Measurements from ENCODE around the gene ABCB7.

The ABCB7 gene

DNA sequence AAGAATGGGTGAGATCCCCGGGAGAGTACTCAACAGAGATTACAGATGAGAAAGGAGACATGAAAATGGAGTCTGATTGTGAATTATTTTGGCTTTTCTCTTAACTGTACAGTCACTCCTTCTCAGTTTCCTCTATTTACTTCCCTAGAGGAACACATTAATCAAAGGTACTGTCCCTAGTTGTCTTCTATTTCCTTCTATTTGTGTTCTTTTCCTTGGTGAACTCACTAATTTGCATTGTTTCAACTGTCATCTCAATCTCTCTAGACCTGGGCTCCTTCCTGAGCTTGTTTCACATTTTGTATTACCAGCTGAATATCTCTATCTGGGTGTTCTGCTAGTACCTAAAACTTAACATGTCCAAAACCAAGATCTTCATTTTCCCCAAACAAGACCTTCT lies 59.8 kb downstream of the ABCB7 start:
- no CpG with 5 or more reads among the region's 1 CpG for WGBS (ENCODE audit: extremely low coverage, insufficient coverage, insufficient read length)
- Histone ChIP-seq H4K8ac (ENCODE audit: low read depth, low read length) (no peak overlapping the region), H3K27ac (ENCODE audit: low read depth, low read length) (no peak overlapping the region)

DNA sequence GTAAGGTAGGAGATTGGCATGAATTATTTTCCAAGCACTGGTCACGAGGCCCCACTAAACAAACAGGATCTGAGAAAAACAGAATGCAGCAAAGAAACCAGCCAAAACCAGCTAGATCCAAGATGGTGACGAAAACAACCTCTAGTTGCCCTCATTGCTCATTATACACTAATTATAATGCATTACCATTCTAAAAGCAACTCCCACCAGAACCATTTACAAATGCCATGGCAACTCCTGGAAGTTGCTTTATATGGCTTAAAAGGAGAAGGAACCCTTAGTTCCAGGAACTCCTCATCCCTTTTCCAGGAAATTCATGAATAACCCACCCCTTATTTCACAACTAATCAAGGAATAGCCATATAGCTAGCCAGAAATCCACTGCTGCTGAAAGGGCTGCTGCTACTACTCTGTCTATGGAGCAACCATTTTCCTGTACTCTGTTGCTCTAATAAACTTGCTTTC lies 69.3 kb downstream of the ABCB7 start:
- Histone ChIP-seq H2AK5ac (ENCODE audit: low read length) (no peak overlapping the region), H3K4me3 (ENCODE audit: low read depth, low read length) (no peak overlapping the region), H4K91ac (ENCODE audit: low read depth, low read length) (no peak overlapping the region), H2AFZ (ENCODE audit: insufficient read depth, low read length, poor library complexity) (no peak overlapping the region), H3K27ac (ENCODE audit: low read depth, low read length) (no peak overlapping the region), H3K18ac (ENCODE audit: low read length) (no peak overlapping the region), H3K4ac (ENCODE audit: low read depth, low read length) (no peak overlapping the region), H4K12ac (ENCODE audit: low read depth, low read length) (no peak overlapping the region), H4K8ac (ENCODE audit: low read depth, low read length) (no peak overlapping the region), H3K4me2 (ENCODE audit: low read length) (no peak overlapping the region), H3K23ac (ENCODE audit: low read length) (no peak overlapping the region), H2BK12ac (ENCODE audit: low read length) (no peak overlapping the region), H2BK120ac (ENCODE audit: insufficient read depth, low read length, poor library complexity) (no peak overlapping the region), H3K79me2 (ENCODE audit: control insufficient read depth, insufficient read depth, low read length, poor library complexity) (no peaks in the 10 kb centered on the region), H3K36me3 (ENCODE audit: control insufficient read depth in 1 of 2, insufficient read depth in 2 of 2, low read length in 2 of 2) (no peaks in the 10 kb centered on the region), H3K79me1 (ENCODE audit: low read length) (no peaks in the 10 kb centered on the region), H3K9ac (ENCODE audit: low read length) (no peak overlapping the region), H3K9me3 (ENCODE audit: insufficient read depth, low read depth, low read length) (no peaks in the 10 kb centered on the region), H3K14ac (ENCODE audit: low read length) (no peak overlapping the region), H3K4me1 (ENCODE audit: control insufficient read depth in 1 of 2, insufficient read depth in 2 of 2, low read length in 2 of 2) (no peaks in the 10 kb centered on the region), H3K27me3 (ENCODE audit: insufficient read depth, low read length) (no peaks in the 10 kb centered on the region), H2BK5ac (ENCODE audit: low read depth, low read length, poor library complexity) (no peak overlapping the region)
- no peak for DNase-seq
- no CpG with 5 or more reads among the region's 2 CpGs for WGBS (ENCODE audit: extremely low coverage, insufficient coverage, insufficient read length)

More for the DNA sequence above, 59.8 kb downstream of the ABCB7 start:
- H3K27me3 ChIP-seq (ENCODE audit: insufficient read depth, low read length), result no peaks in the 10 kb centered on the region
- no peak overlapping the region for H2BK120ac ChIP-seq (ENCODE audit: insufficient read depth, low read length, poor library complexity)
- no peak for DNase-seq
- no peaks in the 10 kb centered on the region for H3K9me3 ChIP-seq (ENCODE audit: insufficient read depth, low read depth, low read length)
- H2BK5ac ChIP-seq (ENCODE audit: low read depth, low read length, poor library complexity), result no peak overlapping the region
- no peak overlapping the region for H4K91ac ChIP-seq (ENCODE audit: low read depth, low read length)
- no peak overlapping the region for H3K4me3 ChIP-seq (ENCODE audit: low read depth, low read length)
- no peaks in the 10 kb centered on the region for H3K79me1 ChIP-seq (ENCODE audit: low read length)
- H4K12ac ChIP-seq (ENCODE audit: low read depth, low read length), result no peak overlapping the region
- no peak overlapping the region for H3K4ac ChIP-seq (ENCODE audit: low read depth, low read length)
- H3K23ac ChIP-seq (ENCODE audit: low read length), result no peak overlapping the region
- H3K9ac ChIP-seq (ENCODE audit: low read length), result no peak overlapping the region
- no peak overlapping the region for H2BK12ac ChIP-seq (ENCODE audit: low read length)
- H2AK5ac ChIP-seq (ENCODE audit: low read length), result no peak overlapping the region
- no peaks in the 10 kb centered on the region for H3K36me3 ChIP-seq (ENCODE audit: control insufficient read depth in 1 of 2, insufficient read depth in 2 of 2, low read length in 2 of 2)
- H3K4me1 ChIP-seq (ENCODE audit: control insufficient read depth in 1 of 2, insufficient read depth in 2 of 2, low read length in 2 of 2), result no peaks in the 10 kb centered on the region
- H3K4me2 ChIP-seq (ENCODE audit: low read length), result no peak overlapping the region
- H3K79me2 ChIP-seq (ENCODE audit: control insufficient read depth, insufficient read depth, low read length, poor library complexity), result no peaks in the 10 kb centered on the region
- H3K18ac ChIP-seq (ENCODE audit: low read length), result no peak overlapping the region
- no peak overlapping the region for H2AFZ ChIP-seq (ENCODE audit: insufficient read depth, low read length, poor library complexity)
- no peak overlapping the region for H3K14ac ChIP-seq (ENCODE audit: low read length)

GRCh38 chrX:75084757-75085156 lies 71.3 kb downstream of the ABCB7 start:
- H4K8ac ChIP-seq (ENCODE audit: low read depth, low read length), result no peak overlapping the region
- no peak overlapping the region for H3K9ac ChIP-seq (ENCODE audit: low read length)
- no peak overlapping the region for H3K18ac ChIP-seq (ENCODE audit: low read length)
- no peak overlapping the region for H4K91ac ChIP-seq (ENCODE audit: low read depth, low read length)
- no peak overlapping the region for H4K12ac ChIP-seq (ENCODE audit: low read depth, low read length)
- H3K9me3 ChIP-seq (ENCODE audit: insufficient read depth, low read depth, low read length), result no peaks in the 10 kb centered on the region
- H3K27ac ChIP-seq (ENCODE audit: low read depth, low read length), result no peak overlapping the region
- H2BK120ac ChIP-seq (ENCODE audit: insufficient read depth, low read length, poor library complexity), result no peak overlapping the region
- H3K4me2 ChIP-seq (ENCODE audit: low read length), result no peak overlapping the region
- H3K23ac ChIP-seq (ENCODE audit: low read length), result no peak overlapping the region
- no peaks in the 10 kb centered on the region for H3K4me1 ChIP-seq (ENCODE audit: control insufficient read depth in 1 of 2, insufficient read depth in 2 of 2, low read length in 2 of 2)
- no peaks in the 10 kb centered on the region for H3K27me3 ChIP-seq (ENCODE audit: insufficient read depth, low read length)
- no peak overlapping the region for H2AFZ ChIP-seq (ENCODE audit: insufficient read depth, low read length, poor library complexity)
- H3K79me1 ChIP-seq (ENCODE audit: low read length), result no peaks in the 10 kb centered on the region
- H3K4ac ChIP-seq (ENCODE audit: low read depth, low read length), result no peak overlapping the region
- DNase-seq, result no peak
- no peak overlapping the region for H3K4me3 ChIP-seq (ENCODE audit: low read depth, low read length)
- H3K14ac ChIP-seq (ENCODE audit: low read length), result no peak overlapping the region
- H2BK5ac ChIP-seq (ENCODE audit: low read depth, low read length, poor library complexity), result no peak overlapping the region
- no peak overlapping the region for H2BK12ac ChIP-seq (ENCODE audit: low read length)
- H2AK5ac ChIP-seq (ENCODE audit: low read length), result no peak overlapping the region
- no peaks in the 10 kb centered on the region for H3K36me3 ChIP-seq (ENCODE audit: control insufficient read depth in 1 of 2, insufficient read depth in 2 of 2, low read length in 2 of 2)
- no peaks in the 10 kb centered on the region for H3K79me2 ChIP-seq (ENCODE audit: control insufficient read depth, insufficient read depth, low read length, poor library complexity)

DNA sequence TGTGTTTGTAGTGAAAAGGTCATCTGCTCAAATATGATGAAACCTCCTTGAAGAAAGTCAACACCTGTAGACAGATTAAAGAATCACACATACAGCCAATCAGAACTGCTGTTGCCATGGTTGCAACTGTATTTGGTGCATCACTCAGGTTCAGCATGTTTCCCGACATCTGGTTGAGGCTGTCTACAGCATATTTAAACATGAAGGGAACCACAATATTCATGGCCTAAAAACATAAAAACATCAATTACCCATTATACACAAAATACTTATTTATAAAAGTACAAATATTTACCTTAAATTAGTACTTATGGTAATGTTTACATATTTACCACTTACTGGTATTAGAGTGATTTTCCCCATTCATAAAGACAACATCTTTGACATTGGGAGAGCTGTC lies 79.7 kb downstream of the ABCB7 start:
- Histone ChIP-seq H4K8ac (ENCODE audit: low read depth, low read length) (no peak overlapping the region), H3K23ac (ENCODE audit: low read length) (no peak overlapping the region), H3K4me2 (ENCODE audit: low read length) (no peak overlapping the region), H3K27ac (ENCODE audit: low read depth, low read length) (no peak overlapping the region), H2BK12ac (ENCODE audit: low read length) (no peak overlapping the region), H3K79me2 (ENCODE audit: control insufficient read depth, insufficient read depth, low read length, poor library complexity) (no peaks in the 10 kb centered on the region), H3K27me3 (ENCODE audit: insufficient read depth, low read length) (no peaks in the 10 kb centered on the region), H3K9ac (ENCODE audit: low read length) (no peak overlapping the region), H3K4me1 (ENCODE audit: control insufficient read depth in 1 of 2, insufficient read depth in 2 of 2, low read length in 2 of 2) (no peaks in the 10 kb centered on the region), H2BK120ac (ENCODE audit: insufficient read depth, low read length, poor library complexity) (no peak overlapping the region), H3K36me3 (ENCODE audit: control insufficient read depth in 1 of 2, insufficient read depth in 2 of 2, low read length in 2 of 2) (no peaks in the 10 kb centered on the region), H4K91ac (ENCODE audit: low read depth, low read length) (no peak overlapping the region), H4K12ac (ENCODE audit: low read depth, low read length) (no peak overlapping the region), H3K9me3 (ENCODE audit: insufficient read depth, low read depth, low read length) (no peaks in the 10 kb centered on the region), H3K18ac (ENCODE audit: low read length) (no peak overlapping the region), H3K4me3 (ENCODE audit: low read depth, low read length) (no peak overlapping the region), H3K79me1 (ENCODE audit: low read length) (no peaks in the 10 kb centered on the region), H3K14ac (ENCODE audit: low read length) (no peak overlapping the region), H3K4ac (ENCODE audit: low read depth, low read length) (no peak overlapping the region), H2BK5ac (ENCODE audit: low read depth, low read length, poor library complexity) (no peak overlapping the region), H2AK5ac (ENCODE audit: low read length) (no peak overlapping the region), H2AFZ (ENCODE audit: insufficient read depth, low read length, poor library complexity) (no peak overlapping the region)
- DNase-seq, result no peak
- WGBS (ENCODE audit: extremely low coverage, insufficient coverage, insufficient read length), result no CpG with 5 or more reads among the region's 1 CpG

All from trophoblast cell (in vitro differentiated cells and primary cell).